GOT3 (cell line): ENCODE measurements around the gene ZC3H12D.
"Not testable (repeated sequence)": the region's sequence is repeated elsewhere in the genome, so short reads cannot be mapped to it uniquely, and the experiment has no call there.

ENCODE experiments used
- DNase-seq: peaks from one replicate; lab custom pipeline; 2025; ENCODE audit warnings: mixed read lengths; lab: John Stamatoyannopoulos, UW

The ZC3H12D gene

DNA sequence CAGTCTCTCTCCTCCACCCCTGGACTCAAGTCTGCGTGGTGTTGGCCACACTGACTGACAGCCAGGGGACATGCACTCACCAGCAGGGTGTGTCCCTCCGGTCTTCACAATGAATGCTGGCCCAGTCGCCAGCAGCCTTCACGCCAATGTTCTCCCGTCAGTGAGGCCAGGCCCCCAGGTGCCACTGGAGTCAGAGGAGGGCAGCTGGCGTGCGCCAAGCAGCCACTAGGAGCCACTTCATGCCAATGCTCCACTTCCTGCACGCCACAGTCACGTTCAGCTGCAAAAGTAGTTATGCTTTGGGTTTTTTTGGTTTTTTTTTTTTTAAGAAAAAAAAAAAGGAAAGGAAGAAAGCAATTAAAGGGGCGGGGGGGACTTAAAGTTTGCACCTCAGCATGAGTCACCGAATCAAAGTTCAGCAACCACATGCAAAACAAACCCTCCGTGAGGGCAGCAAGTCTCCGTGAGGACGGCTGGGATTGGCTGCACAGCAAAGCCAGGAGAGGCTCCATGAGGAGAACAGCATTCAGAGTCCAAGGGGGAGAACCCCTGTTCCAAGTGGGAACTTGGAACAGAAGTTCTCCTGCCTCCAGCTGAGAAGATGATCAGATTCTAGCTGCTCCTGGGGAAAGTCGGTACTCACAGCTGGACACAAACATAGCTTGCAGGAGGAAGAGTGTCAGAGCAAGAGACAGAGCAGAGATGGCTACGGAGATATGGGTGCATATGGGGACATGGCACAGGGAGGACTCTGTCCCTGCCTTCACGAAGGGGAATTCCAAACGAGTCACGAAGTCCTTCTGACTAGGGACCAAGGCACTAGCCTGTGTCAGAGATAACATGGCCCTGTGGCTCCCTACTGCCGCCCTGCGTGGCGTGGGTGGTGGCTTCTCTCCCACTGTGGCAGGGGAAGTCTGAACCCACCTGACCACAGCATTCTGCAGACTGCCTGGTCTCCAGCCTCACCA is at the start of gene ZC3H12D:
ZC3H12D (minus strand) TSS at position 282 of the 968 bp plus-strand sequence. CDS start 10,471 bp downstream, outside the sequence.
- DNase-seq, result no peak

DNA sequence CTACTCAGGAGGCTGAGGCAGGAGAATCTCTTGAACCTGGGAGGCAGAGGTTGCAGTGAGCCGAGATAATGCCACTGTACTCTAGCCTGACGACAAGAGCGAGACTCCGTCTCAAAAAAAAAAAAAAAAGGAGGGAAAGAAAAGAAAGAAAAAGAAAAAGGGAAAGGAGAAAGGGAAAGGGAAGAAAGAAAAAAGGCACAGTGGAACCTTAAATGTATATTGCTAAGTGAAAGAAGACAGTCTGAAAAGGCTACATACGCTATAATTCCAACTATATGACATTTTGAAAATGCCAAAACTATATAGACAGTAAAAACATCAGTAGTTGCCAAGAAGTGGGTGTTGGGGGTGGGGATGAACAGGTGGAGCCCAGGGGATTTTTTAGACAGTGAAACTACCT is 44.8 kb upstream of the ZC3H12D start:
- DNase-seq, result no peak

DNA sequence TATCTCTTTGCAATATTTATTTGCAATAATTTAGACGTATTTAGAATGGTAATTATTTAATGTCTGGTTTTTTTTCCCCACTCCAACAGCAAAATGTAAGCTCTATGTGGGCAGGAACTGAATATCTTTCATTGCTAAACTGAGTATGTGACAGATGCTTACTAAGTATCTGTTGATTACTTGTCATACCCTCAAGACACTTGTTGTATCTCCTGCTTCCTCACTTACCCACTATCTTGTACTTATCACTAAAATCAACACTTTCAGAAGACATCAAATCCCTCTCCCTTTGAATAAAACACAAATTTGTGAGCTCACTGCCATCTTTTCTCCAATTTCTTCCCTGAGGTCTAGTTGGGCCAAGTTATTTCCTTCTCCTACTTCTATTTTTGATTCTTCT is 30.7 kb upstream of the ZC3H12D start:
- DNase-seq, result no peak

DNA sequence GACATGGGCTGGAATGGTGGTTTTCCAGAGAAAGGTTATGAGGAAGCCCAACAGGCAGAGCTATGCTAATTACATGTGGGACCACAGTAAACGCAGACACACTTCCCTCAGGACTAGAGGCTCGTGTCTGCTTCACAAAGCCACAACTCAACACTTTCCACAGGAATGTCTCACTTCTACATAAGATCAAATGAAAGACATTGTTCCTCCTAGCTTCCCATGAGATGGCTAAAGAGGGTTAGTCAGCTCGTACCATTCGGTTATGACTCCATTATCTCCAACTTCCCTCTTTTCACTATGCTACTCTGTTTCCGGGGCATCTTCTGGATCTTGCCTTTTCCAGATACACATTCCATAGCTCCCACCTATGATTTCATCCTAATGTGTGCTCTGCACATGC is 29.1 kb upstream of the ZC3H12D start:
- DNase-seq, result no peak

DNA sequence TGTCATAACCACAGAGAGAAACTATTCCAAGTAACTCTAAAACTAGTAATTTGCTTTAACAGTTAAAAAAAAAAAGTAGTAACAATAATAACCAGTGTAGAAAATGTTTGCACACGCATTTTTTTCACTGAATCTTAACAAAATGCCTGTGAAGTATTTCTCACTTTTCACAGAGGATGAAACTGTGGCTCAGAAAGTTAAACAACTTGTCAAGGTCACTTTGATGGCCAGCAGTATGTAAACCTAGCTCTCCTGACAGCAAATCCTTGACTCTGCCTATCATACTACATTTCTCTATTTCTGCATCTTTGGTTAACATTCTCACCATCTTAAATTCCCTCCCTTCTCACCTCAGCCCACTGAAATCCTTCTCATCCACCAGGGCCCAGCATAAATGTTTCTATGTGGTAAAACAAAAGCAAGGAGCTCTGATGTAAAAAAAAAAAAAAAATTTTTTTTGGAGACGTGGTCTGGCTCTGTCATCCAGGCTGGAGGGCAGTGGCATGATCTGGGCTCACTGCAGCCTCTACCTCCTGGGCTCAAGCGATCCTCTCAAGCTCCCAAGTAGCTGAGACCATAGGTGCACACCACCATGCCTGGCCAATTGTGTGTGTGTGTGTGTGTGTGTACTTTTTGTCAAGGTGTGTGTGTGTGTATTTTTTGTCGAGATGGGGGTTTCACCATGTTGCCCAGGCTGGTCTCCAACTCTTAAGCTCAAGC is 26.1 kb upstream of the ZC3H12D start:
- no peak for DNase-seq

DNA sequence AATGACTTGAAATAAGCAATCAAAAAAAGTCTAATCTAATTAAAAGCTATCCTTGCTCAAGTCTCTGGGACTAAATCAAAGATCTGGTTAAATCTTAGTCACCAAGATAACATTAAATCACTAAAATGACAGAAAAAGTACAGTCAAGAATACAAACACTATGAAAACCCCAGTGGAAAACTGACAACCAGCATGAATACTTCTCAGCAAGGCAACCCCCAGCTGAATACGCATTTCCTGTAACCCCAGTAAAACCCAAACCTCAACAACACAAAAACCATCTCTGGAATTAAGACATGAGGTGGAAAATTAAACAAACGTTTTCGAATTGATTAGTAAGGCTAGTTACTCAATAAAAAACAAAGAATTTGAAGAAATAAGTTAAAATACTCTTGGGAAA is 23.7 kb upstream of the ZC3H12D start:
- no peak for DNase-seq

DNA sequence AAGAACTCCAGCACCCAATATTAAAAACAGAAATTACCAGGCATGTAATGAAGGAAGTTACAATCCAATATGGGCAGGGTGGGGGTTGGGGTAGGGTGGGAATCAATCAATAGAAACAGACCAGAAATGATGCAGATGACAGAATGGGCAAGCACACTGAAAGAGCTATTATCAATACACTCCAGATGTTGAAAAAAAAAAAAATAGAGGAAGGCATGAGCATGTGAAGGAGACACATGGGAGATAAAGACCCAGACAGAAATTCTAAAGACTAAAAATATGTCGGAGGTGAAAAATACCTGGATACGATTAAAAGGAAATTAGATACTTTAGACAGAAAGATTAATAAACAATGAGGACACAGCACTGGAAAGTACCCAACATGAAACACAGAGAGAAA is 19.1 kb upstream of the ZC3H12D start:
- DNase-seq, result no peak

DNA sequence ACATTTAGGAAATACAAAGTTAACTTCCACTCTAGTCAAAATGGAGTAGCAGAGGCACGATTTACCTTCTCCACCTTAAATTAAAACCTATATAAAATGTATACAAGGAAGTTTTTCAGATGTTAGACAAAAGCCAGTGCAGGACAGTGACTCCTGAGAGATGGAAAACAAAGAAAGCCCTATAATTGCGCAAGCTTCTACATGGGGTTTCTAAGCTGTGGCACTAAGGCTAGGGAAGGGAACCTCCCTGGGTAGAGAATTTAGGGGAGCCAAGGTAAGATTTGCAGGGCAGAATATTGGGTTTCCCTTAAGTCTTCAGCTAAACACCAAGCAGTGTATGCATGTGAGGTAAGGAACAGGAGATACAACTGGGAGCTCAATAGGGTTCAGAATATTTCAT is 18.5 kb upstream of the ZC3H12D start:
- no peak for DNase-seq

DNA sequence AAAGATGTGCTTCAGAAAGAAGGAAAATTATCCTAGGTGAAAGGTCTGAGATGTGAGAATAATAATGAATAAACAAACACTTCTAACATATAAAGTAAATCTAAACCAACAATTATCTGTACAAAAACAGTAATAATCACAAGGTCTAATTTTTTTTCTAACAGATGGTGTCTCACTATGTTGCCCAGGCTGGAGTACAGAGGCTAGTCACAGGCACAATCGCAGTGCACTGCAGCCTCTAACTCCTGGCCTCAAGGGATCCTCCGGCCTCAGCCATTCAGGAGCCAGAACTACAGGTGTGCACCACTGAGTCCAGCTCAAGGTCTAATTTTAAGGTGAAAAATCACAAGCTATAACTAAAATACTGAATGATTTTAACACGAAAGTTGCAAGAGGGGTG is 17.0 kb upstream of the ZC3H12D start:
- no peak for DNase-seq

DNA sequence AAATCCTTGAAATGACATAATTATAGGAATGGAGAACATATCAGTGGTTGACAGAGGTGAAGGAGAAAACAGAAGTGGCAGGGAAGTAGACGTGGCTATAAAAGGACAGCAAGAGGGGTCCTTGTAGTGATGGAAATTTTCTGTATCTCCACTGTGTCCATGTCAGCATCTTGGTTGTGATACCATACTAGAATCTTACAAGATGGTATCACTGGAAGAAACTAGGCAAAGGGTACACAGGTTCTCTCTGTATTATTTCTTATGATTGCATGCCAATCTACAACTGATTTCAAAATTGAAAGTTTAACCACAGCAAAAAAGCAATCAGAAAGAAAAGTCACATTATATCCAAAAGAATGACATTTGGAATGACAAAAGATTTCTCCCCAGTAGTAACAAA is 16.4 kb upstream of the ZC3H12D start:
- DNase-seq, result no peak

DNA sequence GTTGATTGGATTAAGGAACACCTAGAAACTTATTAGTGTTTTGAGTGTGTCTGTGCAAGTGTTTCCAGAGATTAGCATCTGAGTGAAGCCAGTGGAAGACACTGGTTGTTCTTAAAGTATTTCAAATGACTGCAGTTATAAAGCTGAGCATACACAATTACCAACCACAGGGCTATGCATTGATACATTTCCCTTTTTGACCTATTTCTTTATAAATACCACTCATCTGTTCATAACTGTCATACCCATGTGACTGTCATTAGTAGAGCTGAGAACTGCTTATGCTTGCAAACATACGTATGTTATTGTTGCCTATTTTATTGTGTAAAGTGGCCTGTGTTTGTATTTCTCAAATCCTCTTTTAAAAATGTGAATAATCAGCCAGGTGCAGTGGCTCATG is 15.3 kb upstream of the ZC3H12D start:
- no peak for DNase-seq

DNA sequence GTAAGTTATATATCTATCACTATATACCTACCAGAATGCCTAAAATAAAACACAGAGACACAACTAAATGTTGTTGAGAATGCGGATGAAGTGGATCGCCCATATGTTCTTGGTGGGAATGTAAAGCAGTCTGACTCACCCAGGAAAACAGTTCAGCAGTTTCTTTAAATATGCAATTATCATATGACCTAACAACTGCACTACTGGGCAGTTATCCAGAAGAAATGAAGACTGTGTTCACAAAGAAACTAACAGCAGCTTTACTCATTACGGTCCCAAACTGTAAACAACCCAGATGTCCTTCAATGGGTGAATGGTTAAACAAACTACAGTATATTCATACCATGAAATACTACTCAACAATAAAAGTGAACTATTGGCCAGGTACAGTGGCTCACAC is 14.3 kb upstream of the ZC3H12D start:
- DNase-seq, result no peak

DNA sequence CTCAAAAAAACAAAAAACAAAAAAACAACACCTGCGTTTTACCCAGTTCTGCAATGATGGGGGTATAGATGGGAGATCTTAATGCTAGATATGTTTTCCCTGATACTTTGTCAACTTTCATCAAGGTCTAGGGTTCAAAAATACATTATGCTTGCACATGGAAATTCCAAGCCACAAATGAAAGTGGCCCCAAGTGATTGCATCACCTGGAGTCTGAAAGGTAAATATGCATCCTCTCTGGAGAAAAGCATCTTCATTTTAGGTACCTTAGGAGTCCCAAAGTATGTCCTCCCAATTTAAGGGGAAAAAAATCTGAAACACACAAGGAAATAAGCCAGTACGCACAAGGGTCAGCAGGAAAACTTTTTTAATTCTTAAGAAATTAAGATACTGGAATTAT is 12.6 kb upstream of the ZC3H12D start:
- no peak for DNase-seq

DNA sequence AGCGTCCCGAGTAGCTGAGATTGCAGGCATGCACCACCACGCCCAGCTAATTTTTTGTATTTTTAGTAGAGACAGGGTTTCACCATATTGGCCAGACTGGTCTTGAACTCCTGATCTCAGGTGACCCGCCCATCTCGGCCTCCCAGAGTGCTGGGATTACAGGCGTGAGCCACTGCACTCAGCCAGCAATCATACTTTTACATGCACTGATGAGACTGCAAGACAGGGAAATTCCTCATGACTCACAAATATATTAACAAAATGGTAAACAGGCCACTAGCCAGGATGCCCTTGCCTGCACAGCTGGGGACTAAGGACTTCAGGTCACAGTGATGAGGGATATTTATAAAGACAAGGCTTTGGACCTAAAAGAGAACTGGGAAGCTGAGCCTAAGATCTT is 11.8 kb upstream of the ZC3H12D start:
- DNase-seq, result not testable (repeated sequence)

DNA sequence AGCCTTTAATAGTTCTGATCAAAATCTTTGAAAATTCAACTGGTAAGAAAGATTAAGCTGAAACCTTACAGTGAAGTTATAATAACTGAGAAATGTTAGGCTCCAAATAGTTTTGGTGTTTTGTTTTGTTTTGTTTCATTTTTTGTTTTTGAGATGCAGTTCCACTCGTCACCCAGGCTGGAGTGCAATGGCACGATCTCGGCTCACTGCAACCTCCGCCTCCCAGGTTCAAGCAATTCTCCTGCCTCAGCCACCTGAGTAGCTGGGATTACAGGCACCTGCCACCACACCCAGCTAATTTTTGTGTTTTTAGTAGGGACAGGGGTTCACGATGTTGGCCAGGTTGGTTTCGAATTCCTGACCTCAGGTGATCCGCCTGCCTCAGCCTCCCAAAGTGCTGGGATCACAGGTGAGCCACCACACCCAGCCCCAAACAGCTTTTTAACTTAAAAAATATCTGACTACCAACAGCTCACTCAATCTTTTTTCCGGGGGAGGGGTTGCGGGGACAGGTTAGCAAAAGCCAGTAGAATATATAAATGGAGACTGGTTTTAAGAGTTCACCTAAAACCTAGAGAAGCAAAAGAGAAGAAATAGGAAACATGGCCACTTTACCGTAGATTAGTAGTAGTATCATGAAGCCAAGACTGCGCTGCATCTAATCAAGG is 10.7 kb upstream of the ZC3H12D start:
- not testable (repeated sequence) for DNase-seq

DNA sequence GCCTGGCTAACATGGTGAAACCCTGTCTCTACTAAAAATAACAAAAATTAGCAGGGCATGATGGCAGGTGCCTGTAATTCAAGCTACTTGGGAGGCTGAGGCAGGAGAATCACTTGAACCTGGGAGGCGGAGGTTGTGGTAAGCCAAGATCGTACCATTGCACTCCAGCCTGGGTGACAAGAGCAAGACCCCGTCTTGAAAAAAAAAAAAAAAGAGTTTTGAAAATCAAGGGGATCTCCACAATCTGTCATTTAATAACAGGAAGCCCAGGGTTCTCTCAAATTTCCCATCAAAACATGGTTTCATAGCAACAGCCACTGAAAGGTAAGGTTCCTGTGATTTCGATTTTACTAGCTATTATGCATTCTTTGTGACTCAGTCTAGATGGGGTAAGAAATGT is 10.0 kb upstream of the ZC3H12D start:
- DNase-seq, result not testable (repeated sequence)

DNA sequence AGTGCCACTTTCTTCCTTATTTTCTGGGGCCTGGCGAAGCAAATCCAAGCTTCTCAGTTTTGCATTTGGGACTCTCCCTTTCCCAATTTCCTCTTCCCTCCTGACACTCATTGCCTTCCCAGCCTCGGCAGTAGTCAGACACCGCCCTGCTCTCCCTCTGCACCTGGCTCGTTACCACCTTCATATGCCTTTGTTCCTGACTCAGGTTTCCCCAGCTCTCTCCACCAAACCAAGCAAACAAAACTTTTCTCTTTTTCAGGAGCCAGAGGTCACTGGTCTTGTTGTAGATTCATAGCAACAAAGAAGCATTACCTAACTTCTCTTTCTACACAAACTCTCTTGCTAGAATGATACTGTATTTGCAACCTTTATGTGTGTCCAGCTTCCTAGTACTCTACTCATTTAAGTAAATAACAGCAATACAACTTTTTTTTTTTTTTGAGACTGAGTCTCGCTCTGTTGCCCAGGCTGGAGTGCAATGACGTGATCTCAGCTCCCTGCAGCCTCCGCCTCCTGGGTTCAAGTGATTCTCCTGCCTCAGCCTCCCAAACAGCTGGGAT is 9.0 kb upstream of the ZC3H12D start:
- DNase-seq, result no peak

DNA sequence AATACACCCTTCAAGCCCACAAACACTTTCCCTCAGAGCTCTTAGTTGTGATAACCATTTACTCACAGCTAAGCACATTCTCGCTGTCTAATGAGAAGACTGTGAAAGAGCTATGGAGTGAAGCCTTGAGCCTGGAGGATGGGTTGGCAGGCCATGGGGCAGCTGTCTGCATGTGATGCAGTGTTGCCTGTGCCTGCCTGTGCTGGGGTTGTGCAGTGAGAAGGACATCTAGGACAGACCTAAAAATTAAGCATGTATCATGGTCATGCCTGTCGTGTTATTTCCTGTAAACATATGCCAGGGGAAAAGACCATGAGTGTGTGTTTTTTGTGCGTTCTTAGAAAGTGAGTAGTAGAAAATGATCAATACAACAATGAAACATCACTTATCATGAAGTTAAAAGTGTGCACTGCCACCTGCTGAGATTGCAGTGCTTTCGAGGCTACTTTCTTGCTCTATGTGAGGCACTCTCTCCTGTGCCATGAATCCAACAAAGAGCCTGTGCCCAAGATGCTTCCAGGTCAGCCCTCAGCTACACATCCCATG is 8.1 kb upstream of the ZC3H12D start:
- no peak for DNase-seq

DNA sequence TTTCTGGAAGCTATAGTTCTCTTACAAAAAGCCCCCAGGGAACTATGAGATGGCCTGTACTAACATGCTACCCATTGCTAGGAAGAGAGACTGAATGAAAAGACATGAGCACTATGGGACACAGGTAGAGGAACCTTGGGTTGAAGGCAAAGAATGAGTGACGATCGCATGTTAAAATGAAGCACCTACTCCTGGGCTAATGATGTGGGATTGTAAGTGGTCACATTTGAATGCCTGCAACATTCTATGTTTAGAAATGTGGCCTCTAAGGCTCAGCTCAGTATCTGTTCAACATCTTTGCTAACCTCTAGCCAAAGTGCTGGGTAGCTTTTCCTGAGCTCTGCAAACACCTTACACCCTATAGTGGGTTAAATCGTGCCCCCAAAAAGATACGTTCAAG is 5.2 kb upstream of the ZC3H12D start:
- no peak for DNase-seq

DNA sequence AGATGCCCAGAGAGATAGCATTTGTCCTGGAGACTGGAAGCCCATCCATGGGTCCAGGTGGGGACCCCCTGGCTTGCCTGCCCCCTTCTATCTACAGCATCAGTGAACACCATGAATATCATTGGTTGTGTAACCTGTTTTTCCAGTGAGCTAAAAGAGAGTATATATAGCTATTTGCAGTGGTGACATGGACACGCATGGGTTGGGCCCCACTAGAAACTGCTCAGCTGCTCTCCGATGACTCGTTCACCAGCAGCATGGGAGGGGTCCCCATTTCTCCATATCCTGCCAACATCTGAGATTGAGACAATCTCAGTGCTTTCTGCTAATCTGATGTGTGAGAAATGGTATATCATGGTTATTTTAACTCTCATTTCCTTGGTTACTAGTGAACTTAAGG is 4.0 kb upstream of the ZC3H12D start:
- DNase-seq, result no peak

DNA sequence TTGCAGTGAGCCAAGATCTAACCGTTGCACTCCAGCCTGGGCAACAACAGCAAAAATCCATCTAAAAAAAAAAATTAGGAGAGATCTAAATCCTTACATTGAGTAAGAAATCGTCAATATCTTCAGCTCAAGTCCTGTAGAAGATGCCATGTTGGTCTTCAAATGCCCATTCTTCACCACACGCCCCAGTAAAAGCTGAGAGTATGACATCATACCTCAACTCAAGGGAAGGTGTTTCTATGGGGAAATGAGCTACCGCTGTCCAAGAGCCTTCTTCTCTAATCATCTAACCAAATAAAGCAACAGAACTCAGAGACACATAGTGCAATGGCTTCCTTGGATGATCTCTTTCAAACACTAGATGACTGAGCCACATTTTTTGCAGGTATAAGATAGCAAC is 2.5 kb upstream of the ZC3H12D start:
- no peak for DNase-seq
